Lower leg skin (tissue), 3 donors: ENCODE data around the gene VRK2.

Experiments
- CTCF ChIP-seq, 3 donors: fragments of 450-650 bp; IDR thresholded peaks; one replicate each; pipeline ENCODE4 v1.5.1; 2016; ENCODE audit warnings: antibody characterized with exemption in 3 of 3, mild to moderate bottlenecking in 3 of 3, moderate library complexity in 2 of 3
- POLR2A ChIP-seq, 2 donors: fragments of 450-650 bp; IDR thresholded peaks; one replicate each; pipeline ENCODE4 v1.6.1; 2016 to 2017; ENCODE audit warnings: antibody characterized with exemption in 2 of 2, mild to moderate bottlenecking in 1 of 2, moderate library complexity in 1 of 2

- TF ChIP-seq CTCF (IDR thresholded peaks at IDR 0.05) = no peak
- TF ChIP-seq POLR2A (IDR thresholded peaks at IDR 0.05) = no peak
These were observed 6.4 kb downstream of the VRK2 start for GRCh38 chr2:58052978-58053377.
